AG08396 (cell line): Measurements from ENCODE around the gene AGAP1.
"Not testable (repeated sequence)": the region's sequence is repeated elsewhere in the genome, so short reads cannot be mapped to it uniquely, and the experiment has no call there.

Experiments
- DNase-seq: peaks from one replicate; pipeline ENCODE4 v3.0.0; 2012; ENCODE audit warnings: low spot score, mixed read lengths

AGAP1 gene

DNA sequence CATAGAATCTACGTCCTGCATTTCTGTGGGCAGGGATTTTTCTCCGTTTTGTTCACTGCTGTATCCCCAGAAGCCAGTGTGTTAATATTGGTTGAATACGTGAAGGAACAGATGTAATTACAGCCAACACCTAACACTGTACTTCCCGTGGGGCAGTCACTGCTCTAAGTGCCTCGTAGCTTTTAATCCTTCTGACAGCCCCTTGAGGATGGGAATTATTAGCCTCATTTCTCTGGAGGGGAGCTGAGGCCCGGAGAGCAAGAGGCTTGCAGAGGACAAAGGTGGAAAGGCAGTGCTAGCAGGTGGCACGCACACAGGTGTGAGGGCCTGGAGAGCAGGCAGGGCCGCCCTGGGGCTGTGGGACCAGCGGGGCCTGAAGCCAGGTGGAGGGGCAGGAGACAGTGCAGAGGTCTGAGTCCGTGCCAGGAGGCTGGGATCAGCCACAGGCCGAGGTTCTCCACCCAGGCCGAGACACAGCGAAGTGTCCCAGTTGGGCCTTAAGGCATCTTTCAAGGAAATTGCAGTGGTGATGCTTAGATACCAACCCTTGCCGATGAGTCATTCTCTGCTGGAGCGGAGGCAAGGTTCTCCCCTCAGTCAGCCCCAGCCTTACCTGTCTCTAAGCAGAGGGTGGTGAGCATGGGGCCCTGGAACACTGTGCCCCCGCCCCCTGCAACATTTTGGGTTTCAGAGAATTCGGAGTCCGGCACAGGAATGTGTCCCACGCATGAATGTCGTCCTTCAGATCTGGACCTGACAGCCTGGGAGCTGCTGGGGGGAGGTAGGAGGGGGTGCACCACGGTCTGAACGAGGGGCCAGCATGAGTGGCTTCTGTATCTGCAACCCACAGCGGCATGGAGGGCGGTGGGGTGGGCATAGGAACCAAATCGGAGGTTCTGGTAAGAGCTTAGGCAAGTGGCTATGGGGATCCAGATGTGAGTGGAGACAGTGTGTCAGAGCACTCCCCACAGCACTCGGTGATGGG, 551.7 kb downstream of the AGAP1 start:
- no peak for DNase-seq

DNA sequence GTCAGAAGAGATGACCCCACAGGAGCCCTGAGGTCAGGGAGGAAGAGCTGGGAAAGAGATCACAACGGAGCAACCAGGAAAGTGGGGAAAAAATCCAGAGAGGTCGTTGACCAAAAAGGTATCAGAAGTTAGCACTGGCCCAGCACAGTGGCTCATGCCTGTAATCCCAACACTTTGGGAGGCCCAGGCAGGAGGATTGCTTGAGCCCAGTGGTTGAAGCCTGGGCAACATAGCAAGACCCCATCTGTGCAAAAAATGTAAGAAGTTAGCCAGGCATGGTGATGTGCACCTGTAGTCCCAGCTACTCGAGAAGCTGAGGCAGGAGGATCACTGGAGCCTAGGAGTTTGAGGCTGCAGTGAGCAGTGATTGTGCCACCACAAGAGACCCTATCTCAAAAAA, 552.9 kb downstream of the AGAP1 start:
- no peak for DNase-seq

DNA sequence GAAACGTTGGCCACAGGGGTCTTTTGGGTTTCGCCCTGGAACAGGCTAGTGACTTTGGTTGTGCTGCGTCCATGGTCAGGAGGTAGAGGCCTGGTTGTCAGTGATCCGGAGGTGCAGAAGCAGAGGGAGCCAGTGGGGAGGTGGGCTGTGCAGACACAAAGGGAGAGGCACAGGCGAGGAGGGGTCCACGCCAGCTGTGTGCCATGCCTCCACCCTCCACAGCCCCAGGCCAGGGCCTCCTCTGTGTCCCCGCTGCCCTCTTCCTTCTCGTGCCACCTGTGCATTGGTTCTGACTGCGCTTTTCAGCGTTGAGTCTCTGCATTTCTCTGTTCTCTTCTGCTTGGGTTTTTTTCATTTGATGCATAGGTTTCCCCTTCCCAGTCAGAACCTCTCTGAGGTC, 553.3 kb downstream of the AGAP1 start:
- DNase-seq = no peak

DNA sequence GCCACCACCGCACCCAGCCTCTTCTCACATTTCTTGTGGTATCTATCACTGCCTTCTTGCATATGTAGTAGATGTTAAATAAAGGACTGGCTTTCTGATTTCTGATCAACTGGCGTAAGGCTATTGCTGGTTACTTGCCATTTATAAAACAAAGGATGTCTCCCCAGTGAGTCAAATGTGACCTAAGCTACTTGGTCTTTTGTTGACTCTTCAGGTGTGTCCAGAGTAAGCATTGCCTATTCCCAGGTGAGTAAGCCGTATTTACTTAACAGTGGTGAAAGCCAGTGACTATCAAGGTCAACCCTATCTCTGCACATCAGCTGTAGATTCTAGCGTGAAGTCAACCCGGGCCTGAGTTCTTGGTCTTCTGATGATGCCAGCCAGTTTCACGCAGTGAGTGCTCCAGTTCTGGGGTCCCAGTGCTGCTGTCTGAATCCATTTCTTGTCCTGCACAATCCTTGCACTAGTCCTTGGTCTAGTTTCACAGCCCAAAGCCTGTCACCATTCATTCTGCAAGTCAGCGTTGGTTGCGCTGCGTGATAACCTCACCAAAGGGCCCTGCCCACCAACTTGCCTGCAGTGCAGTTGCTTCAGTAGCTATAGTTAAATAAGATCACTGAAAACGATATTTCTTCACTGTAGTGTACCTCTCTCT, 554.2 kb downstream of the AGAP1 start:
- DNase-seq = no peak

DNA sequence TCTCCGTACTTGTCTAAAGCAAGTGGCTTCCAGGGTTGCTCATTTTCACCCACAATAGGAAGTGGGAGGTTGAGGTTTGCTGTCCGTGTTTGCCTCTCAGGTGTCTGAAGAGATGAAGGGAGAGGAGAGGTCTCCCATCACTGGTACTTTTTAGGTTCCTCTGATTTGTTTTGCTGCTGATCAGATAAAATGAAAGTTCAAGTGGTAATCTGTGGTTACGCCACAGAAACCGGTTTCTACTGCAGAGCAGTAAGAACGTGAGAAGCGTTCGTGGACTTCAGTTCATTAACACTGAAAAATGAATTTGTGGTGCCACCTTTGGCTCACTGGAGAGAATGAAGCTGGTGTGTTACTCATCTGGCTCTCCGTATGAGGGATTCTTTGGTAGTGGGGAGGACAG, 556.1 kb downstream of the AGAP1 start:
- DNase-seq = no peak

DNA sequence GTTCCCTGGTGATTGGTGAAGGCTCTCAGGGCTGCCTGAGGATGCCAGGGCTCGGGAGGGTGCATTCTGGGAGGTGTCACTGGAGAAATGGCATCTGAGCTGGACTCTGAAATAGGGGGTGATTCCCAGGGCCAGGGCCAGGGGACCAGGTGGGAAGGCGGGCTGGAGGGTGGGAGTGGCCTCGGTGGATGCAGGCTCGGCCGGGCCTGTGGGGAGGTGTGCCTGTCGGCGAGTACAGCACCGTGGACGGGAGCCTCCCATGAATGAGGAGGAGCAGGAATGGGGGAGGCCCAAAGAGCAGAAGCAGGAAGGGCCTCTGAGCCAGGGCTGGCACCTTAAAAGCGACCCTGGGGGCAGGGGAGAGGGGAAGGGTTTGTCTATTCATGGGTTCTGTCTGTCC, 557.5 kb downstream of the AGAP1 start:
- DNase-seq = no peak

DNA sequence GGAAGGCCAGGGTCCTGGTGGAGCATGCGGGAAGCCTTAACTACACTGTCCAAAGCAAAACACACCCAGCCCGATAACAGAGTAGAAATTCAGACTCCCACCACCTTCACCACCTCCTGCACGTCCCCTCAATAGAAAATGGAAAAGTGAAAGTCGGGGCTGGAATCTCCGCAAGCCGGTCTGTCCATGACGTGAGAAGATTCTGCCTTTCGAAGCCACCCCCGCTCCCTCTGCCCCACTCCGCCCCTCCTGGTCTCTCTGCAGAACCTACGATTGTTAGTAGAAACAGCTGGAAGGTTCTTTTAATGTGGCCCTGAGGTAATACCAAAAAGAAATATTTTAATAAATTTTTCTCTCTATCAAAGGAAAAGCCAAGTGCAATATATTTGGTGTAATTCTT, 558.0 kb downstream of the AGAP1 start:
- no peak for DNase-seq

DNA sequence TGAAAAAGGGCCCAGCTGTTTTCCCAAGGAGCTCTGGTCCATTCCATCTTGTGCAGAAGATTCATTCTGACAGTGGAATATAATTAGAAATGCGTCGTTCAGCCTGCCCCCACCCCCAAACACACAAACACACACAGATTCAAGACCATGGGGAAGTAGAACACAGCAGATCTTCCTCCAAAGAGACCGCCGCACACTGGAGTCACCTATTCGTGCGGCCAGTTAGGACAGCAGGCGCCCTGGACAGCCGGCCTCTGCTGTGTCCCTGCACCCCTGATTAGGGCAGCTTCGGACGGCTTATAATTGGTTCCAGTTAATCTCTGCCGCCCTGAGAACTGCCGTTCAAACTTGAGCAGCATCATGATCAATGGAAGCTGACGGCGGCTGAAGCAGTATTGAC, 558.4 kb downstream of the AGAP1 start:
- no peak for DNase-seq

DNA sequence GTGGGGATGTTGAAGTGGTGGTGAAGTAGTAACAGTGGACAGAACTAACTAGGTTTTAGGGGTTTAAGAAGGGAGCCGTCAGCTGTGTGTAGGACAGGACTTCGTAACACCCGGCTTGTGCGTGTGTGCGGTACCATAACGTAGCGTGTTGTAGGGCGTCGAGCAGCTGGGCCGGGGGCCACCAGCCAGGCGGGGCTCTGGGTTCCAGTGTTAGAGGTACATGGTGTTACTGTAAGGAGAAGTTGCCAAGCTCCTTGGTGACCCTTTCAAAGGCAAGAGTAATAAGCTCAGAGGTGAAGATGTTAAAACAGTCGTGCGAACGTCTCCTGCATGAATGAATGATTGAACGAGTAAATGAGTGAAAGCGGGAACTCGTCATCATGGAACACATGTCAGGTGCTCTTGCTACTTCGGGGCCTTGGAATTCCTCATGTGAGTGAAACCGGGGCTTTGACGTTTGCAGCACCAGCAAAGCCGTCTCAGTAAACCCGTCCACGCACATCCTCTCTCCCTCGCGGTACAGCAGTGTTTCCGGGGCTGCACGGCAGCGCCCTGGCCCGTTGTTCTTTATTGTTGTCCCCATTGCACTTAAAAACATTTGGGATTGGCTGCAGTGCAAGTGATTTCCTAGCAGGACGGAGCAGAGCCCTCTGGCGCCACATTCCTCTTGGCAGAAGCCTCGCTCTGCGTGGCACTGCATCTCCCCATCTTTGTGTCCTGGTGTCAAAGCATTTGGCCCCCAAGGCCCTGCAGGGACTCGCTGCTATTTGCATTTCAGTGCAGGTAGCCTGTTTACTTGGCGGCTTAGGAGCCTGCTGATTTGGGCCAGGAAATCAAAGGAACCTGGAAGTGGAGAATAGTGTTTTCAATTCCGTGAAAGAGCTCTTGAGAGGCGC, 559.3 kb downstream of the AGAP1 start:
- DNase-seq = no peak

DNA sequence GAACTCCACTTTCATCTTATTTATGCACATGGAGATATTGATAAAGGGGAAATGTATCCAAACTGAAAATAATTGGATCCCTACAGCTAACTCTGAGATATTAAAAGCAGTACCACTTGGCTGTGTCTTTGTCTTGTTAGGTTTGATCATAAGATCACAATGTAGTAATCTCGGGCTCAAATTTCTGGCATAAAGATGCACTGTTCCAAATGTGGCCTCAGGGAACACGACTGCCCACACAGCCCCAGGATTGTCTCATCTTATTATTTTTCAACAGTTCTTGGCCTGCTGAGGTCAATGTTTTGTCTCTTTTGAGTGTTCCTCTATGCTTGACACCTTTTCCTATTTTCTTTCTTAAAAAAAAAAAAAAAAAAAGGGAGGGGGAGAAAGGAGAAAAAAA, 560.3 kb downstream of the AGAP1 start:
- no peak for DNase-seq

DNA sequence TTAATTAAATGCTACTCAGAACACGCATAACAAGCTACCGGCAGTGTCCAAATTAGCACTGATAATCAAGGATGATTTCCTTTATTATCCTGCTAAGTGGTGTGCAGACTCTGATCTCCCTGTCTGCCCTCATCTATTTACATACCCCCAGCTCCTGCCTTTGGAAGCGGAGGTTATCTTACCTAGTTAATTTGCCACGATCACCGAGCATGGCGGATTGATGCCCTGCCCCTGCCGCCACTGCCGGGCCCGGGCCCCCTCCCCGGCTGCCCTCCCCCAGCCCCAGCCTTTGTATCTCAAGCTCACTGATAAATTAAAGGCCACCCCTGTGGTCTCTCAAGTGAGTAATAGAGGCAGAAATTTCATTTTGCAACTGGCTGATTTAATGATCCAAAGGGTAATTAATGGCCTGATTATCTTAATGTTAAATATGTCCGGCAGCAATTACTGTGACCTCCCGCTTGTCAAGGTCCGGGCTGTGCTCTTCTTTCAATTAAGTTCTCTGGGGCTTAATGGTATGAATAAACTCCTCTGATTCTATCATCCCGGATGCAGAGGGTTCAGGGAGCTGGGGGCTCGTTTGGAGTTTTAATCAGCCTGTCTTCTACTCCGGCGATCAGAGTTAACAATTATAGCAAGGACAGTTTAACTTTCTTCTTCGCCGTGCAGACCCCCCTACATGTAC, 560.9 kb downstream of the AGAP1 start:
- DNase-seq = no peak

DNA sequence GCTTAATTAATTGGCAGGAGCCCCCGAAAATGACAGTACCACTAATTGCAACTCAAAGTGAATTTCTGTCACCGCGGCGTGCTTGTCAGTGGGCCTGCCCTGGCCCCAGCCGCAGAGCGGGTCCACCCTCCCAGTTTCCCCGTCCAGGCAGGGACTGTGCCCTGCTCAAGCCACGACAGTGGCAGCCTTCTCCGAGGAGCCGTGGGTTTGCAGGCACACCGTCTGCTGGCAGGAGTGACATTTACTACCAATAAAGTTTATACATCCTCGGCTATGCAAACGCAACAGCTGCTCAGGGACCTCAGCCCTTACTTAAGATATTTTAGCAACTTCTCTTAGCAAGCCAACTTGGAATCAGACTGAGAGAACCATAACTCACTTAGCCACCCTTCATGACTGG, 561.6 kb downstream of the AGAP1 start:
- no peak for DNase-seq

DNA sequence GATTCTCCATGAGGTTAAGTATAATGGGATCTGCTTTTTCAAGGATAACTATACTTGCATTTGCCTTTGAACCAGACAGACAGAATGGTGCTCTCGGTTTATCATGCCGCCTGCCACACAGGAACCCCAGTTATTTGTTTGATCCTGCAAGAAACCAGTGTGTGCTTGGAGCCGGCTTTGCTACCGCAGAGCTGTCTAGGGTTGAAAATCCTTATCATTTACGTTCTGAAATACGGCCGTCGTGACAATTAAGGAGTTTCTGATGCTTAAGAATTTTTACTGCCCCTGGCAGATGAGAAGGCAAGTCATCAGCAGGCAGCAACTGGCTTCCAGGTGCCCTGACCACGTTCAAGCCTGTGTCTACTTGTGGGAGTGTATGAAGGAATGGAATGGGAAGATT, 562.3 kb downstream of the AGAP1 start:
- DNase-seq = no peak

DNA sequence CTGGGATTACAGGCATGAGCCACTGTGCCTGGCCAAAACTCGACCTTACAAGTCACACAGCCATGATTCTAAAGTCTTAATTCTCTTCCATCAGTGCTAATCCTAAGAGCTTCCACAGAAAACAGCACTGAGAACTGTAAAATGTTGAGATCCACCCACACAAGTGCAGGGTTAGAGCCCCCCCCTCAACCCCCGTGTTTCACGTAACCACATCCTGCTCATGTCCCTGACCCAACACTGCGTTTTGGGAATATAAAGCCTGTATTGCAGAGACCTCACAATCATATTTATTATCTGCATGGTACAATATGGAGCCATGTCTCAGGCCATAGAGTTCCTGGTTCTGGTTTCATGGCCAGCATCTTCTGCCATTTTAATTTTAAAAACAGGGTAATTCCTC, 563.5 kb downstream of the AGAP1 start:
- DNase-seq = no peak

DNA sequence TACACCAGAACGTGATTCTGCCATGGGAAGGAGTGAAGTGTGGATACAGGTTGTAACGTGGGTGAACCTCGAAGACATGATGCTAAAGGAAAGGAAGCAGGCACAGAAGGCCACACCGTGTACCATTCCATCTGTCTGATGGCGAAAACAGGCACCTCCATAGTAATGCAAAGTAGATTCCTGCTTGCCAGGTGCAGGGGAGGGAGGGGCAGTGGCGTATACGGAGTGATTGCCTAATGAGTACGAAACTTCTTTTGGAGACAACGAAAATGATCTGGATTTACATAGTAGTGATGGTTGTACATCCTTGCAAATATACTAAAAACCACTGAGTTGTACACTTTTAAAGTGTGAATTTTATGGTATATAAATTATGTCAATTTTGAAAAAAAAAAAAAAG, 567.7 kb downstream of the AGAP1 start:
- no peak for DNase-seq

DNA sequence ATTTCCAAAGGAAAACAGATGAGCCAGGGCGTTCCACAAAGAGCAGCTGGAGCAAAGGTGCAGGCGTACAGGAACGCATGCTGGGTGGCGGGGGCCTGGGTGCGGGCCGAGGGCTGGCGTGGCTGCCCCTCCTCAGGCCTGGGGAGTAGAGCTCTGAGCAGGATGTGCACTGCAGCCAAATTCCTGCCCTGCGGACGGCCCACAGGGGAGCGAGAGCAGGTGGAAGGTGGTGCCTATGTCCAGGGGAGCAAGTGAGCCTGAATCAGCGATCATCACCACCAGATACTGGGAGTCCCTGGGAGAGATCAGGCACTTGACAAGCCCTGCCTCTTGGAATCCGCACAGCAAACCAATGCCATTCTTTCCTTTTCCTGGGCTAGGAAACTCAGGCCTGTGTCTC, 568.1 kb downstream of the AGAP1 start:
- DNase-seq = no peak

DNA sequence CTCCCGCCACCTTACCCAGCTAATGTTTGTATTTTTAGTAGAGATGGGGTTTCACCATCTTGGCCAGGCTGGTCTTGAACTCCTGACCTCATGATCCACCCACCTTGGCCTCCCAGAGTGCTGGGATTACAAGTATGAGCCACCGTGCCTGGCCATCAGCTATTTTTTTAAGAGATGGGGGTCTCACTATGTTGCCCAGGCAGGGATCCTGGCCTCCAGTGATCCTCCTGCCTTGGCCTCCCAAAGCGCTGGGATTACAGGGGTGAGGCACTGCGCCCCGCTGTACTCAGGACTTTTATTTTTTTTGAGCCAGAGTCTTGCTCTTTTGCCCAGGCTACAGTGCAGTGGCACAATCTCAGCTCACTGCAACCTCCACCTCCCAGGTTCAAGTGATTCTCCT, 569.0 kb downstream of the AGAP1 start:
- DNase-seq = not testable (repeated sequence)

DNA sequence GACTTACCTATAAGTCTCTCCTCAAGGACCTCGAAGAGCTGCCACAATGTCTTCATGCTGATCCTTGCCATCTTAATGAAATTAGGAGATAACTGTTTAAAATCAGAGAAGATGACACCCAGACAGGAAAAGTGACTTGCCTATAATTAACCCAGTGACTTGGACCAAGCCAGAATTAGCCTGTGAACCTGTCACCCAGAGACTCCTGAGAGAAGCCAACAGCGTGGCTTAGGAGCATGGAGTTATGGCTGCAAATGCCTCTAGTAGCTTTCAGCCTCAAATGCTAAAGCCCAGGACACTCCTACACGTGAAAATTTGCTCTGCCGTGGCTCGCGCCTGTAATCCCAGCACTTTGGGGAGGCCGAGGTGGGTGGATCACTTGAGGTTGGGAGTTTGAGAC, 570.2 kb downstream of the AGAP1 start:
- no peak for DNase-seq

DNA sequence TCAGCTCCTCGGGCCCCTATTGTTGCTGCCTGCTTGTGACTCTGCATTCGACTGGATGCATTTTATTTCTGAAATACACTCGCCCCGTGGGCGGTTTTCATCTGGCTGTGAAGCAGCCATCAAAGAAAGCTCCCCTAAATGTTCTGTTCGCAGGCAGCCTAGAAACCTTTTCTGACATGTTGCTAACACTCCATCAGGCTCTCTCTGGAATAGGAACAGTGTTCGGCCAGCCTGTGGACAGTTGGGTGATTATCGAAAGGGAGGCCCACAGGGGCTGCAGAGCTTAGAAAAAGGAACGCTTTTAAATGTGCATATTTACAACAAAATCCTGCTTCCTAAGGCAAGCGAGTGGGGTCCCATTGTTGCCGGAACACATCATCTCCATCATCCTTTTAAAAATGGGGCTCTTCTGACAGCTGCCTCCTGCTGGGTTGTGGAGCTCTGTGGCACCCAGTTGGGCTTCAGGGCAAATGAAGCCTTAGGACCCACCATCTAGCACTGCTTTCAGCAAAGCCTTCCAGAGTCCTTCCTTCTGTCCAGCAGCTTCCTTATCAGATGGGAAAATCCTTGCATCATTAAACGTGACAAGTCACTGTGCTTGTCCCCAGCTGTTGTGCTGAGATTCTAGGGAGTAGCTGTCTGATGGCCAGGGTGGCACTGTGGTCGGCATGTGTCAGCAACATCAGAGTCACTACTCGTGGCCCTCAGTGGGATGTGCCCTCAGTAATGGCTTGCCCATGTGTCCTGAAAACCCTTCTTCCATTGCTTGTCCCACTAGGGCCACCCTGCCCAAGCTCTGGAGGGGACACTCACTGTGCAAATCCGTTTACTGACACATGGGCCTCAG, 571.7 kb downstream of the AGAP1 start:
- no peak for DNase-seq

DNA sequence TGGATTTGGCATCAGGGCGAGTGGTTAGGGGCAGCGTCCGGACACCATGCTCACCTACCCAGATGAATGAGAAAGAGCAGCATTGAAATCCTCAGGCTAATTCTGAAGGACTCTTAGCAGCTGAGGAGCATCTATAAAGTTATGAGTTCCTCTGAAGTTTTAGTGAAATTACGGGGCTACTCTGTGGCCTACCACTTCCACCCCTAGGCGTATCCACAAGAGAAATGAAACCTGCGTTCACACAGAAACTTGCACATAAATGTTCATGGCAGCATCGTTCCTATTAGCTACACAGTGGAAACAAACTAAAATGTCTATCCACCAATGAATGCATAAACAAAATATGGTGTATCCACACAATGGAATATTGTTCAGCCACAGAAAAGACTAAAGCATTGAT, 576.4 kb downstream of the AGAP1 start:
- DNase-seq = no peak

DNA sequence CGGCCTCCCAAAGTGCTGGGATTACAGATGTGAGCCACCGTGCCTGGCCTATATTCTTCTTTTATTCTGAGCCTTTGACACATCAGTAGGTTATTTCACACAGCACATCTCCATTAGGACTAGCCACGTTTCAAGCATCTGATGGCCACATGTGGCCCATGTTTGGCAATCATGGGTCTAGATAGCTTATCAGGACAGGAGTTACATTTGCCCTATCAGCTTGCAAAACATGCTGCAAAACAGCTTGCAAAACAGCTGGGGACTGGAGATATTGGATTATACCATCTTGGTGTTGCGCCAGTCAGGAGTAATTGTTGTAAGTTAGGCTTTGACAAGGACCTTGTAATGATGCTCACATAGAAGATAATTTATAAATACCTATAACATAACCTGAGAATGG, 579.4 kb downstream of the AGAP1 start:
- no peak for DNase-seq
